ENCODE data around the gene YLPM1.

DNA sequence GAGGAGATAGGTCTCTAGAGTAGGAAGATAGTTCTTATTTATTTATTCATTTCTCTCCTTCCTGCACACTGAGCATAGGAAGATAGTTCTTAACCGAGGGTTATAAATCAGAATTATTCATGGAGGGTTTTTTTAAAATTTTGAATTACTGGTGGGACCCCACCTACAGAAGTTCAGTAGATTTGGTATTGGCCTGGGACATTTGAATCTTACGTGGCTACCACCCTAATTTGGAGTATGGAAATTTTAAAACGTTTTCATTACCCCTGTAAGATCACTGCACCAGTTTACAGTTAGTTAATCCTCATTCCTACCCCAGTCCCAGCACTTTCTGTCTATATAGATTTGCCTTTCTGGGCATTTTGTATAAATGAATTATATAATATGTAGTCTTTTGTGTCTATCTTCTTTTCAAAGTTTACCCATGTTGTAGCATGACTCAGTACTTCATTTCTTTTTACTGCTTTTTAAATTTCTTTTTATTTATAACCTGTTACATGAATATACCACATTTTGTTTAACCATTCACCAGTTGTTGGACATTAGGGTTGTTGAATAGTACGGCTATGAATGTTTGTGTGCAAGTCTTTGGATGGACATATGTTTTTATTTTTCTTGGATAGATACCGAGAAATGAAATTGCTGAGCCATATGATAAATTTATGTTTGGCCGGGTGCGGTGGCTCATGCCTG lies 44.9 kb downstream of the YLPM1 start:
- TF ChIP-seq POLR2AphosphoS5 (IDR thresholded peaks at IDR 0.05; ENCODE audit: low read depth, low read length) (no peak), POLR2A (IDR thresholded peaks at IDR 0.05; ENCODE audit: low read depth, low read length) (no peak), SPI1 (IDR thresholded peaks at IDR 0.05; ENCODE audit: low read depth, low read length) (no peak)

All from GM12891 (cell line).